ENCODE measurements around the gene EOMES. TPM values are rescaled to one million over a fixed set of nuclear protein-coding genes. Genes with fewer than 3 reads are reported as not detected.

Gene EOMES
- total RNA-seq, 1 donor from 2014 or later: 0.16 TPM

GRCh38 chr3:27720899-27721716, 1.0 kb downstream of the EOMES start:
- DNase-seq (ENCODE audit: low spot score): no peak

- DNase-seq (ENCODE audit: low spot score): no peak
Observed at GRCh38 chr3:27719314-27720003, 2.7 kb downstream of the EOMES start.

DNA sequence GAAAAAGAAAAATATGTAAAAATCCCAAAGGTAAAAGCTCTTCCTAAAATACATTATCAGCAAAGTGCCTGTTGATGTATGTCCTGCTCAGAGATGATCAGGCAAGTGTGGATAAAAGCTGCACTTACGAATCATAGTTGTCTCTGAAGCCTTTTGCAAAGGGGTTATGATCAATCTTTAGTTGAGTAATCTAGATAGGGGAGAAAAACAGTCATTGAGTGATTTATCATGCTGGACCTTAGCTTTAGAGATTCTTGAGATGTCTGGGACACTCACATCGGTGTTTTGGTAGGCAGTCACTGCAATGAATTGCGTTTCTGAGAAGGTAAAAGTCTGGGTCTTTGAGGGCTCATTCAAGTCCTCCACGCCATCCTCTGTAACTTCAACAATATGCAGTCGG, 3.7 kb downstream of the EOMES start:
- DNase-seq (ENCODE audit: low spot score): no peak

DNA sequence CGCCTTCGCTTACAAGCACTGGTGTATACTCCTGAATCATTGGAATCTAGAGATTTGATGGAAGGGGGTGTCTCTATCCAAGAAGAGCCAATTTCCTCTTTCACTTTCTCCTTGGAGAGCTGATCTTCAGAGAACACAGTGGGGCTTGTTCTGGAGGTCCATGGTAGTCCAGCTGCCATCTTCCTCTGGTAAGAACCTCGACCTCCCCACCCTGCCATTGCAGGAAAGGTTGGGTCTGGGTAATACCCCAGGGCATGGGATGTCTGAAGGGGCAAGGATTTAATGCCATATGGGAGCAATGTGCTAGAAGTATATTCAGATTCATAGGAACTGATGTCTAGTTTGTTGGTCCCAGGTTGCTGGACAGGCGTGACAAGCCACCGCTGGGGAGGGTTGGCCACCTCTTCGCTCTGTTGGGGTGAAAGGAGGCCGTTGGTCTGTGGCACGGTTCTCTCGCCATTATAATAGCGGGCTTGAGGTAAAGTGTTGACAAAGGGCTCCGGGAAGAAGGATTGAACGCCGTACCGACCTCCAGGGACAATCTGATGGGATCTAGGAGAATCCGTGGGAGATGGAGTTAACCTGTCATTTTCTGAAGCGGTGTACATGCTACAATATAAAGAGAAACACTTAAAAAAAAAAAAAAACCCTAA, 4.8 kb downstream of the EOMES start:
- DNase-seq (ENCODE audit: low spot score): no peak

- DNase-seq (ENCODE audit: low spot score): no peak
Observed at GRCh38 chr3:27716309-27716708, 5.8 kb downstream of the EOMES start.

GRCh38 chr3:27715863-27716262, 6.3 kb downstream of the EOMES start:
- DNase-seq (ENCODE audit: low spot score): no peak

DNA sequence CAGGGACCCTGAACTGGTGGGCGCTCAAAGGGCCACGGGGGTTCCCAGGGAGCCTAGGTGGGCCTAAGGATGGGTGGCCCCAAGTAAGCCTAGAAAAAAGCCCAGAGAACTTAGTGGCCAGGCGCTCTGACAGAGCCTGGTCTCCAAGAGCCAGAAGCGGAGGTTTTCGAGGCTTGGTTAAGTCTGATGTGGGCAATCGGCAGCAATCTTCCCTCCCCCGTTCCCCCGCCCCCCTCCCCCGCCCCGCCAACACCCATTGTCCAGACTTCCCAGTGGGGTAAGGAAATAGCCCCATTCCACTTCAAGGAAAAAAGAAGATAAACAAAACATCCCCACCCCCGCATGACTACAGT, 6.7 kb downstream of the EOMES start:
- DNase-seq (ENCODE audit: low spot score): no peak

GRCh38 chr3:27714692-27715453, 7.2 kb downstream of the EOMES start:
- no peak for DNase-seq (ENCODE audit: low spot score)

DNA sequence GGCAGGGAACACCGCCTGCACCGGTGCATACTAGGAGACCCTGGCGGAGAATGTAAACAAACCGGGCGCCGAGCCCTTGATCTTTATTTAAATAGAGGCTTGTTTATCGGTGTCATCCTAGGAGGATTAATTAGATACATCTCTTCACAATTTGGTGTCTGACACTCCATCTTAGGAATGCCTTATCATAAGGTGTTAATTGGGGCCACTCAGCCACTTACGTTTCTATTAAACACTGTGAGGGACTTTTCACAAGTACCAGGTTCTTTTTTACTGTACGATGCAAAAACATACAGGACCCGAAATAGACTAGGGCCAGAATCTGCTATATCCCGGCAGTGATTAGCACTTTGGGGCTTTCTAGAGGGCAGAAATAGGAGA, 8.0 kb downstream of the EOMES start:
- no peak for DNase-seq (ENCODE audit: low spot score)

DNA sequence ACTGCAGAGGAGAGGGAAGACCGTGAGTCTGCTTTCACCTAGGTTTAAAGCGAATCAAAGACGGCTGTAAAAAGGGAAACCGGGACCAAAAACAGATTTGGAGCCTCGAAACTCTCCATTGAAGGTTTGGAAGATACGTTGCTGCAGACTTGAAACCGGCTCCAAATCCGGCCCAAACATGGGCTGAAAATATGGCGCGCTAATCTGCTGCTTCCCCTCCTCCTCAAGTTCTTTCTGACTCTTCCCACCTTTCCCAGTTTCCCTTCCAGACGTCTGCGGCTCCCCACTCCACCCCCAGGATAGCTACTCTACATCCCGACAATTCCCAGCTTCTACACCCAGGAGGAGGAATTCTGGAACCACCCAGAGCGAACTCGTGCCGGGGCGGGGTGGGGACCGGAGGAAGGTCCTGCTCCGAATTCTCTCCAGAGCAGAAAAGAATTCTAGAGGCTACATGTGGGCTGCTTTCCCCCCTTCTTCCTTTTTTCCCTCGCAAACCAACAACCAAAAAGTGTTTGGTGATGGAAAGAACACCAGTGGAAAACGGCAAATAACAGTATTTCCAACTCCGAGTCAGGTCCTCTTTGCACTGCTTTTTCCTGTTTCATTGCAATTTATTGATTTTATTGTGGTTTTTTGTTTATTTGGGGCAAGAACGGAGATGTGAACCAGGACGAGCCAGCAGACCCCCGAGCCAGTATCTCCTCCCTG, 8.5 kb downstream of the EOMES start:
- no peak for DNase-seq (ENCODE audit: low spot score)

- DNase-seq (ENCODE audit: low spot score): no peak
Observed at GRCh38 chr3:27713078-27713423, 9.1 kb downstream of the EOMES start.

- DNase-seq (ENCODE audit: low spot score): peak; percentile 82
Observed at GRCh38 chr3:27712136-27713077, 9.7 kb downstream of the EOMES start.

DNA sequence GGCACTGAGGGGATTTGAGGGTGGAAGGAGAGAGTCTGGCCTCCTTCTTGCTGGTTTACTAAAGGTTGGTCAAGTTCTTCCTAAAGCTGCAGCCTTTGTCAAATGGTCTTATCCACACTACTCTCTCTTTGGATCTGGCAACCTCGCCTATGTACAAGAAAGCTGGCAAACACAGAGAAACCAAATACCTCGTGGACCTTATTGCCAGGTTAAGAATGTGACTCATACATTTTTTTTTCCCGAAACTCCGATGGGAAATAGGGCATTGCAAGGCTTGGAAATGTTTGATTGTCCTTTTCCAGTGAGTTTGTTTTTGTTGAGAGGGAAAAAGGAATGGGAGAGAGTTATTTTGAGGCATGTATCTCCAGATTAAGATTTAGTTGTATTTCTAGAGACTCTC, 13.9 kb downstream of the EOMES start:
- no peak for DNase-seq (ENCODE audit: low spot score)

DNA sequence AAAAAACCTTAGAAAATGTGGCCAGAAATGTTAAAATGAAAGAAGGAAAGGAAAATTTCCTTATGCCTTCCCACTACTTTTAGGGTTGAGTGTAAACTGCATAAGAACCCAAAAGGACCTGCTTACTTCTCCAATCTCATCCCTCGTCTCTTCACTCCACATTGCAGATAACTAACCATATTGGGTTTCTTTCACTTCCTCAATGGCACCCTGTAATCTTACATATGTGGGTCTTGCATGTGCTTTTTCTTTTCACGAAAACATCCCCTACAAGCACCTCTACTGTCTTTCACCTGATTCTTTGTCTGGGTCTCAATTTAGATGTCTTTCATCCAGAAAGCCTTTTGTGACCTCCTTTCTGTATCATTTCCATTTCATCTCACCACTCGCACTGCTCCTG, 23.1 kb downstream of the EOMES start:
- no peak for DNase-seq (ENCODE audit: low spot score)

- no peak for DNase-seq (ENCODE audit: low spot score)
Observed at GRCh38 chr3:27696906-27697305, 25.2 kb downstream of the EOMES start.

- no peak for DNase-seq (ENCODE audit: low spot score)
Observed at GRCh38 chr3:27695636-27696035, 26.5 kb downstream of the EOMES start.

GRCh38 chr3:27688053-27688452, 34.1 kb downstream of the EOMES start:
- DNase-seq (ENCODE audit: low spot score): no peak

DNA sequence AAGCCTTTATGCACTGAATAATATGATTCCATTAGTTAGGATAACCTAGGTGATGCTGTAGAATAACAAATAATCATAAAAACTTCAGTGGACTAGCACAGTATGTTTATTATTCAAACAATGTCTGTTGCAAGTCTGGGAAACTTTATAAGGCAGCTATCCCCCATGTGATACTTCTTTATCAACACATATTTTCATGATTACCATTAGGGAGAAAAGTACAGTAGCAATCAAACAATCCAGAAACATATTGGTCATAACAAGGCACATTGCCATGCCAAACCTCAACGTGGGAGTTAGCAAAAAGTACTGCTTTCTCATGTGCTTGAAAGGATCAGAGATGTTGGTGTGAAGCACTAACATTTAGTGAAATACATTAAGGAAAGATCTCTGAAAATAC, 35.5 kb downstream of the EOMES start:
- no peak for DNase-seq (ENCODE audit: low spot score)

DNA sequence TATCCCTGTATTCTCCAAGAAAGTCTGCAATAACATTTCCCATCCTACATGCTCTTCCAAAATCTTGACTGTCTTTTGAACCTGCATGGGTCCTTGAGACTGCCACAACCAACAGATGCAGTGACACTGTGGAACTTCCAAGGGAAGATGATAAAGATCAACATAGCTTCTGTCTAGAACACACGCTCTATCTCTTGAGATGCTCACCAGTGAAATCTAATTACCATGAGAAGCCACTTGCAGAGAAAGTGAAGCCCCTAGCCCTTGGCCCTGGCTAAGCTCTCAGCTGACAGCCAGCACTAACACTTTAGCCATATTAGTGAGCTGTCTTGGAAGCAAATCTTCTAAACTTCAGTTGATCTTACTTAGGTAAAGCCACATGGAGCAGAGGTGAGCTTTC, 36.6 kb downstream of the EOMES start:
- DNase-seq (ENCODE audit: low spot score): no peak

GRCh38 chr3:27684302-27684701, 37.8 kb downstream of the EOMES start:
- DNase-seq (ENCODE audit: low spot score): no peak

Data from ureter (tissue), 1 donor.